ENCODE results near the gene CBLC. TPM values are rescaled to one million over a fixed set of nuclear protein-coding genes. Genes with fewer than 3 reads are reported as not detected.
A peak's percentile ranks its signal among the peaks of the same experiment; 100 is the strongest.

The CBLC gene
- total RNA-seq, 1 experiment from 2014 or later, result 15.9 TPM

DNA sequence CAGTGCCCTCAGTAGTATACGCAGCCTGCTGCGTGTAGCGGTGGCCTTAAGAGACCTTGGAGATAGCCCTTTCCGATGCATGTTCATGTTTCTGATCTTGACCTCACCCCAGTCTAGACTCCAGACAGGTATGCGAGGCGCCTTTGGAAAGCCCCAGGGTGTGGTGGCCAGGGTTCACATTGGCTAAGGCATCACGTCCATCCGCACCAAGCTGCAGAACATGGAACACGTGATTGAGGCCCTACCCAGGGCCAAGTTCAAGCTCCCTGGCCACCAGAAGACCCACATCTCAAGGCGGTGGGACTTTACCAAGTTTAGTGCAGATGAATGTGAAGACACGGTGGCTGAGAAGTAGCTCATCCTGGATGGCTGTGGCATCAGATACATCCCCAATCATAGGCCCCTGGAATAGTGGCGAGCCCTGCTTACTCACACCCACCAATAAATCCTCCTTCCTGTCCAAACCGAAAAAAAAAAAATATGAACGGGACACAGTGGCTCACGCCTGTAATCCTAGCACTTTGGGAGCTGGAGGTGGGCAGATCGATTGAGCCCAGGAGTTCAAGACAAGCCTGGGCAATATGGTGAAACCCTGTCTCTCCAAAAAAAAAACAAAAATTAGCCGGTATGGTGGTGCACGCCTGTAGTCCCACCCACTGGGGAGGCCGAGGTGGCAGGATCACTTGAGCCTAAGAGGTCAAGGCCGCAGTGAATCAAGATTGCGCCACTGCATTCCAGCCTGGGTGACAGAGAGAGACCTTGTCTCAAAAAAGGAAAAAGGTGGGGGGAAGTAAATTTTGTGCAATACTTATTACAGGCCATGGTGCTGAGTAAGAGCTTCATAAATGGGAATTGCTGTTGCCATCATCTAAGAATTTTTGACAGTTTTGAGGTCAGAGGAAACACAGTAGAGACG is 12.4 kb upstream of the CBLC start:
- Histone ChIP-seq H3K27ac (ENCODE audit: insufficient read length, low read depth, low read length) (no peak overlapping the region), H3K27me3 (ENCODE audit: insufficient read depth, low read length) (no peaks in the 10 kb centered on the region; the same call in 1 of the 2 replicates), H2AK5ac (ENCODE audit: insufficient read length, low read length) (no peak overlapping the region), H3K9me3 (ENCODE audit: control insufficient read depth, low read depth, low read length) (no peaks in the 10 kb centered on the region), H2BK12ac (ENCODE audit: insufficient read length, low read depth, low read length) (no peak overlapping the region), H2BK120ac (ENCODE audit: low read depth, low read length, poor library complexity, severe bottlenecking) (no peak overlapping the region), H3K14ac (ENCODE audit: insufficient read depth, low read length) (no peak overlapping the region), H3K79me1 (ENCODE audit: insufficient read depth, low read depth, low read length, poor library complexity, severe bottlenecking) (no peaks in the 10 kb centered on the region), H3K23me2 (ENCODE audit: insufficient read length, low read depth, low read length, poor library complexity, severe bottlenecking) (no peaks in the 10 kb centered on the region), H3K4ac (ENCODE audit: low read depth, low read length) (no peak overlapping the region), H3K18ac (ENCODE audit: insufficient read length, low read depth, low read length) (no peak overlapping the region), H2BK20ac (ENCODE audit: low read depth, low read length, poor library complexity, severe bottlenecking) (no peak overlapping the region), H4K20me1 (ENCODE audit: control insufficient read depth, insufficient read depth, insufficient read length) (no peaks in the 10 kb centered on the region), H3K4me2 (ENCODE audit: insufficient read depth, insufficient read length, low read length) (no peak overlapping the region), H3K79me2 (ENCODE audit: insufficient read depth, low read length) (no peaks in the 10 kb centered on the region), H3K4me1 (ENCODE audit: insufficient read depth, low read length) (no peaks in the 10 kb centered on the region), H3K9ac (ENCODE audit: extremely low read depth, insufficient read length, low read length) (no peak overlapping the region), H4K91ac (ENCODE audit: insufficient read length, low read depth, low read length) (no peak overlapping the region), H4K8ac (replicated peaks; ENCODE audit: insufficient read length, low read depth, low read length) (no peak overlapping the region), H4K5ac (ENCODE audit: insufficient read length, low read depth, low read length) (no peak overlapping the region), H2BK5ac (ENCODE audit: insufficient read length, low read length) (no peak overlapping the region), H2BK15ac (ENCODE audit: low read depth, low read length) (no peak overlapping the region), H3K56ac (ENCODE audit: insufficient read length, low read depth, low read length) (no peak overlapping the region), H3T11ph (ENCODE audit: low read length) (no peak overlapping the region), H3K23ac (ENCODE audit: insufficient read length, low read depth, low read length) (no peak overlapping the region), H2AFZ (ENCODE audit: low read length) (no peak overlapping the region)
- no CpG with 5 or more reads among the region's 22 CpGs for WGBS (ENCODE audit: extremely low coverage, insufficient read length, low lambda C conversion rate)
- Mint-ChIP-seq H3K4me3 (no peak overlapping the region), H3K9me3 (peaks cover 7 to 11% of the 10 kb centered on the region in 2 experiments), H3K27ac (peak overlapping the region in 1 of 3 experiments; percentile 88; a peak in 1 of 7 replicates), H3K27me3 (ENCODE audit: low read depth) (peaks cover 49% of the 10 kb centered on the region), H3K36me3 (ENCODE audit: insufficient read depth in 1 of 3, low read depth in 3 of 3) (peaks cover 0 to 5% (median 3%) of the 10 kb centered on the region in 3 experiments; a peak in 3 of 7 replicates), H3K4me1 (no peaks in the 10 kb centered on the region)
- TF ChIP-seq, protein P1, sequence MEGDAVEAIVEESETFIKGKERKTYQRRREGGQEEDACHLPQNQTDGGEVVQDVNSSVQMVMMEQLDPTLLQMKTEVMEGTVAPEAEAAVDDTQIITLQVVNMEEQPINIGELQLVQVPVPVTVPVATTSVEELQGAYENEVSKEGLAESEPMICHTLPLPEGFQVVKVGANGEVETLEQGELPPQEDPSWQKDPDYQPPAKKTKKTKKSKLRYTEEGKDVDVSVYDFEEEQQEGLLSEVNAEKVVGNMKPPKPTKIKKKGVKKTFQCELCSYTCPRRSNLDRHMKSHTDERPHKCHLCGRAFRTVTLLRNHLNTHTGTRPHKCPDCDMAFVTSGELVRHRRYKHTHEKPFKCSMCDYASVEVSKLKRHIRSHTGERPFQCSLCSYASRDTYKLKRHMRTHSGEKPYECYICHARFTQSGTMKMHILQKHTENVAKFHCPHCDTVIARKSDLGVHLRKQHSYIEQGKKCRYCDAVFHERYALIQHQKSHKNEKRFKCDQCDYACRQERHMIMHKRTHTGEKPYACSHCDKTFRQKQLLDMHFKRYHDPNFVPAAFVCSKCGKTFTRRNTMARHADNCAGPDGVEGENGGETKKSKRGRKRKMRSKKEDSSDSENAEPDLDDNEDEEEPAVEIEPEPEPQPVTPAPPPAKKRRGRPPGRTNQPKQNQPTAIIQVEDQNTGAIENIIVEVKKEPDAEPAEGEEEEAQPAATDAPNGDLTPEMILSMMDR (conservative IDR thresholded peaks at IDR 0.05), result no peak
- no peak for DNase-seq
